ENCODE data around the gene SRC.
"Not testable (repeated sequence)": the region's sequence is repeated elsewhere in the genome, so short reads cannot be mapped to it uniquely, and the experiment has no call there.

Gene SRC

DNA sequence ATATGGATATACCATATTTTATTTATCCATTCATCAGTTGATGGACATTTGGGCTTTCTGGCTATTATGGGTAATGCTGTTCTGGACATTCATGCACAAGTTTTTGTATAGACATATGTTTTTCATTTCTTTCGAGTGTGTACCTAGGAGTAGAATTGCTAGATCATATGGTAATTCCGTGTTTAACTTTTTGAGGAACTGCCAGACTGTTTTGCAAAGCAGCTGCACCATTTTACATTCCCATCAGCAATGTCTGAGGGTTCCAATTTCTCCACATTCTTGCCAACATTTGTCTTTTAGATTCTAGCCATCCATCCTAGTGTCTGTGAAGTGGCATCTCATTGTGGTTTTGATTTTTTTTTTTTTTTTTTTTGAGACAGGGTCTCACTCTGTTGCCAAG is 20.8 kb downstream of the SRC start:
- DNase-seq (ENCODE audit: insufficient read length, low spot score) (no peak), FAIRE-seq (no peak)
- TF ChIP-seq, protein P1, sequence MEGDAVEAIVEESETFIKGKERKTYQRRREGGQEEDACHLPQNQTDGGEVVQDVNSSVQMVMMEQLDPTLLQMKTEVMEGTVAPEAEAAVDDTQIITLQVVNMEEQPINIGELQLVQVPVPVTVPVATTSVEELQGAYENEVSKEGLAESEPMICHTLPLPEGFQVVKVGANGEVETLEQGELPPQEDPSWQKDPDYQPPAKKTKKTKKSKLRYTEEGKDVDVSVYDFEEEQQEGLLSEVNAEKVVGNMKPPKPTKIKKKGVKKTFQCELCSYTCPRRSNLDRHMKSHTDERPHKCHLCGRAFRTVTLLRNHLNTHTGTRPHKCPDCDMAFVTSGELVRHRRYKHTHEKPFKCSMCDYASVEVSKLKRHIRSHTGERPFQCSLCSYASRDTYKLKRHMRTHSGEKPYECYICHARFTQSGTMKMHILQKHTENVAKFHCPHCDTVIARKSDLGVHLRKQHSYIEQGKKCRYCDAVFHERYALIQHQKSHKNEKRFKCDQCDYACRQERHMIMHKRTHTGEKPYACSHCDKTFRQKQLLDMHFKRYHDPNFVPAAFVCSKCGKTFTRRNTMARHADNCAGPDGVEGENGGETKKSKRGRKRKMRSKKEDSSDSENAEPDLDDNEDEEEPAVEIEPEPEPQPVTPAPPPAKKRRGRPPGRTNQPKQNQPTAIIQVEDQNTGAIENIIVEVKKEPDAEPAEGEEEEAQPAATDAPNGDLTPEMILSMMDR (IDR thresholded peaks at IDR 0.05; ENCODE audit: insufficient read depth, missing control alignments) = no peak

DNA sequence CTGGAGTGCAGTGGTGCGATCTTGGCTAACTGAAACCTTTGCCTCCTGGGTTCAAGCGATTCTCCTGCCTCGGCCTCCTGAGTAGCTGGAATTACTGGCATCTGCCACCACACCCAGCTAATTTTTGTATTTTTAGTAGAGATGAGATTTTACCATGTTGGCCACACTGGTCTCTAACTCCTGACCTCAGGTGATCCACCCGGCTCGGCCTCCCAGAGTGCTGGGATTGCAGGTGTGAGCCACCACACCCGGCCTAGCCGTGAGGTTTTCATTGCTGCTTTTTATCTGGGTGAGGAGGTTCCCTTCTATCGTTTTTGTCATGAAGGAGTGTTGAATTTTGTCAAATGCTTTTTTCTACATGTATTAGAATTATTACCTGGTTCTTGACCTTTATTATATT is 23.9 kb downstream of the SRC start:
- TF ChIP-seq, protein P1 (IDR thresholded peaks at IDR 0.05; ENCODE audit: insufficient read depth, missing control alignments) = no peak
- no peak for FAIRE-seq
- no peak for DNase-seq (ENCODE audit: insufficient read length, low spot score)

DNA sequence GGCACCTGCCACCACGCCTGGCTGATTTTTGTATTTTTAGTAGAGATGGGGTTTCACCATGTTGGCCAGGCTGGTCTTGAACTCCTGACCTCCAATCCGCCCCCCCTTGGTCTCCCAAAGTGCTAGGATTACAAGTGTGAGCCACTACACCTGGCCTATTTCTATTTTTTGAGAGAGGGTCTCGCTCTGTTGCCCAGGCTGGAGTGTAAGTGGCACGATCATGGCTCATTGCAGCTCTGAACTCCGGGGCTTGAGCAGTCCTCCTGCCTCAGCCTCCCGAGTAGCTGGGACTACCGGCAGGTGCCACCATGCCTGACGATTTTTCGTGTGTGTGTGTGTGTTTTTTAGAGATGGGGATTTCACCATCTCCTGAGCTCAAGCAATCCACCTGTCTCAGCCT is 25.9 kb downstream of the SRC start:
- FAIRE-seq; DNase-seq (ENCODE audit: insufficient read length, low spot score): not testable (repeated sequence)

DNA sequence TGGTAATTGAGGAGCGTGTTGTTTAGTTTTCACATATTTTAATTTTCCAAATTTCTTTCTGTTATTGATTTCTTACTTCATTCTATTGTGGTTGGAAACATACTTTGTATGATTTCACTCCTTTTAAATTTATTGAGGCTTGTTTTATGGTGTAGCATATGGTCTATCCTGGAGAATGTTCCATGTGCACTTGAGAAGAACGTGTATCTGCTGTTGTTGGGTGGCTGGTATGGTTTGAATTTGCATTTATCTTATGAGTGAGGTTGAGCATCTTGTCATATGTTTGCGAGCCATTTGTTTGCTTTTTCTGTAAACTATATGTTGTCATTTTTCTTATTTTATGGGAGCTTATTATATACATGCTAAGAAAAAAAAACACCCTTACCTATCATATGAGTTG is 26.5 kb downstream of the SRC start:
- FAIRE-seq (no peak), DNase-seq (ENCODE audit: insufficient read length, low spot score) (no peak)
- TF ChIP-seq, protein P1 (IDR thresholded peaks at IDR 0.05; ENCODE audit: insufficient read depth, missing control alignments) = no peak

DNA sequence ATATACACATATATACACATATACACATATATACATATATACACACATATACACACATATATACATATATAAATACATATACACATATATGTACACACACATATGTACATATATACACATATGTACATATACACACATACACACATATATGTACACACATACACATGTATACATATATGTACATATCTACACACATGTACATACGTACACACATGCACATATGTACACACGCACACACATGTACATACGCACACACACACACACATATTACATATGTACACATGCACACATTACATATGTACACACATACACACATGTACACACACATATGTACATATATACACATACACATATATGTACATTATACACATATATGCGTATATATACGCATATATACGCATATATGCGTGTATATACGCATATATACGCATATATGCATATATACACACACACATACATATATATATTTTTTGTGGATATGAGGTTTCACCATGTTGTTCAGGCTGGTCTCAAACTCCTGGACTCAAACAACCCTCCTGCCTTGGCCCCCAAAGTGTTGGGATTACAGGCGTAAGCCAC is 27.2 kb downstream of the SRC start:
- DNase-seq (ENCODE audit: insufficient read length, low spot score) = no peak
- no peak for FAIRE-seq
- TF ChIP-seq, protein P1 (IDR thresholded peaks at IDR 0.05; ENCODE audit: insufficient read depth, missing control alignments) = no peak

DNA sequence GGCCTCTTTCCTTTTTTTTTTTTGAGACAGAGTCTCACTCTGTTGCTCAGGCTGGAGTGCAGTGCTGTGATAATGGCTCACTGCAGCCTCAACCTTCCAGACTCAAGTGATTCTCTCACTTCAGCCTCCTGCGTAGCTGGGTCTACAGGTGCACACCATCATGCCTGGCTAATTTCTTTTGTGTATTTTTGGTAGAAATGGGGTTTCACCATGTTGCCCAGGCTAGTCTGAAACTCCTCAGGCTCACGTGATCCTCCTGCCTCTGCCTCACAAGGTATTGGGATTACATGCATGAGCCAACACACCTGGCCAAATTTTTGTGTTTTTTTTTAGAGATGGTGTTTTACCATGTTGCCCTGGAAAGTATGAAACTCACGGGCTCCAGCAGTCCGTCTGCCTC is 29.3 kb downstream of the SRC start:
- FAIRE-seq = no peak

DNA sequence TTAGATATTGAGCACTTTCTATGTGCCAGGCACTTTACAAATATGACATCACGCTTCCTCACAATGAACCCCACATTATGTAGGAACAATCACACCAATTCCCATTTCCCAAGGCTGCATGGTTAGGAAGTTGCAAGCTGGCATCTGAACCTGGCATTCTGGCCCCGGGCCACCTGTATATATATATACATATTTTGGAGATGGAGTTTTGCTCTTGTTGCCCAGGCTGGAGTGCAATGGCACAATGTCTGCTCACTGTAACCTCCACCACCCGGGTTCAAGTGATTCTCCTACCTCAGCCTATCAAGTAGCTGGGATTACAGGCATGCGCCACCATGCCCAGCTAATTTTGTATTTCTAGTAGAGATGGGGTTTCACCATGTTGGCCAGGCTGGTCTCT is 30.4 kb downstream of the SRC start:
- DNase-seq (ENCODE audit: insufficient read length, low spot score) (no peak), FAIRE-seq (no peak)
- TF ChIP-seq, protein P1 (IDR thresholded peaks at IDR 0.05; ENCODE audit: insufficient read depth, missing control alignments) = no peak

More for the DNA sequence above, 29.3 kb downstream of the SRC start:
- DNase-seq (ENCODE audit: insufficient read length, low spot score) = no peak
- TF ChIP-seq, protein P1 (IDR thresholded peaks at IDR 0.05; ENCODE audit: insufficient read depth, missing control alignments) = no peak

DNA sequence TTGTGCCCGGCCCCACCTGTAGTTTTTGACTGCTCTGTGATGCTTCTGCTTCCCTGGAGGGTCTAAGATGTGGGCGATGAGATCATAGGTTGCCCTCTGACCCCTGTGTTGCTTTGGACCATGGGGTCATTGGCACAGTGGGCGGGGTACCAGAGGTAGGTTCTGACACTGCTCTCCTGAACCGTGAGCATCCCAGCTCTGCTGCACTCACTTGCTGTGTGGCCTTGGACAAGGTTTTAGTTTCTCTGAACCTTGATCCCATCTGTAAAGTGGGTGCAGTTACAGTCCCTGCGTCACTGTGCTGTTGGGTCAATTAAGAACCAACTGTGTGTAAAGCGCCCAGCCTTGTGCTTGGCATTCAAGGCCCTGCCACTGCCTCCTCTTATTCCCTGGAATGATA is 30.9 kb downstream of the SRC start:
- no peak for DNase-seq (ENCODE audit: insufficient read length, low spot score)
- no peak for FAIRE-seq
- TF ChIP-seq, protein P1 (IDR thresholded peaks at IDR 0.05; ENCODE audit: insufficient read depth, missing control alignments) = no peak
